HG02970 (cell line): ENCODE measurements around the gene ELOVL7.
"Not testable (repeated sequence)": the region's sequence is repeated elsewhere in the genome, so short reads cannot be mapped to it uniquely, and the experiment has no call there.

Source experiments
- ATAC-seq: cut with Tn5 transposase; IDR thresholded peaks from one replicate; pipeline ENCODE4 v1.9.1; 2021; ENCODE audit warnings: mild to moderate bottlenecking, moderate library complexity, moderate number of reproducible peaks; ENCODE audit not compliant: unreplicated experiment, low FRiP score

Gene ELOVL7

DNA sequence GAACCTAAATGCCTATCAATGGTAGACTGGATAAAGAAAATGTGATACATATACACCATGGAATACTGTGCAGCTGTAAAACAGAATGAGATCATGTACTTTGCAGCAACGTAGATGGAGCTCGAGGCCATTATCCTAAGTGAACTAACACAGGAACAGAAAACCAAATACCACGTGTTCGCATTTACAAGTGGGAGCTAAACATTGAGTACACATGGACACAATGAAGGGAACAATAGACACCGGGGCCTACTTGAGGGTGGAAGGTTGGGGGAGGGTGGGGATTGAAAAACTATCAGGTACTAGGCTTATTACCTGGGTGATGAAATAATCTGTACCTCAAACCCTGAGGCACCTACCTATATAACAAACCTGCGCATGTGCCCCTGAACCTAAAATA, 121.7 kb downstream of the ELOVL7 start:
- no peak for ATAC-seq

DNA sequence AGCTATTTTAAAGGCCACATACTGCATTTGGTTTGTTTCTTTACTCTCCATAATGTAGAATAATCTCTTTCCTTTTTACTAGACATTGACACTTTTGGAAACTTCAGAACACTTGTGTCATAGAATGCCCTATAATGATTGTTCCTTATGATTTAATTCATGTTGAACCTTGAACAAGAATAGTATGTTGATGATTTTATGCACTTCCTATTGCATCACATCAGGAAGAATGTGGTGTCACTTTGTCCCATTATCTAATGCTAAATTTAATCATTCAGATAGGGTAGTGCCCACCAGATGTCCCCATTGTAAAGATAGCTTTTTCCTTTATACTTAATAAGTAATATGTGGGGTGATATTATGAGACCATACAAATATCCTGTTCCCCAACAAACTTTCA, 124.7 kb downstream of the ELOVL7 start:
- ATAC-seq, result no peak

DNA sequence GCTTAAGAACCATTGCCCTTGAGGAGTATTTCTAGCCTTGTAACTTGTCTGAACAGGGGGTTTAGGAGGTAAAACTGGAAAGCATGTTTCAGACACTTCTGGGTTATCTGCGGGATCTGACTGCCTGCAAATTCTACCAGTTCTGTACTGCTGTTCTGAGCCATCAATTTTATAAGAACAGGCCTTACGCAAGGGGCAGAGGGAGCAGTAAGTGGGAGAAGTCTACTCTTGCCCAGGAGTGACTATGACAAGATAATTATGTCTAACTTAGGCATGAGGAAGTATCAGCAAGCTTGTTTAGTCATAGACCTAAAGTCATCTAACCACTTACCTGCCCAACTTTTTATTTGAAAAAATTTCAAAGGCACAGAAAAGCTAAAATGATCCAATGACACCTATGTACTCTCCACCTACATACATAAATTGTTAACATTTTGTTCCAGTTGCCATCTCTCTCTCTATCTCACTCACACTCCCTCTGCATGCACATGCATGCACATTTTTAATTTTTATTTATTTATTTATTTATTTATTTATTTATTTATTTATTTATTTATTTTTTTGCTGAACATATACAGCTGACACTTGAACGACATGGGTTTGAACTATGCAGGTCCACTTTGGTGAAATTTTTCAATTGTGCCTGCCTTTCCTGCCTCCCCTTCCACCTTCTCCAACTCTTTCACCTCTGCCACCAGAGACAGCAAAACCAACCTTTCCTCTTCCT, 125.7 kb downstream of the ELOVL7 start:
- no peak for ATAC-seq

DNA sequence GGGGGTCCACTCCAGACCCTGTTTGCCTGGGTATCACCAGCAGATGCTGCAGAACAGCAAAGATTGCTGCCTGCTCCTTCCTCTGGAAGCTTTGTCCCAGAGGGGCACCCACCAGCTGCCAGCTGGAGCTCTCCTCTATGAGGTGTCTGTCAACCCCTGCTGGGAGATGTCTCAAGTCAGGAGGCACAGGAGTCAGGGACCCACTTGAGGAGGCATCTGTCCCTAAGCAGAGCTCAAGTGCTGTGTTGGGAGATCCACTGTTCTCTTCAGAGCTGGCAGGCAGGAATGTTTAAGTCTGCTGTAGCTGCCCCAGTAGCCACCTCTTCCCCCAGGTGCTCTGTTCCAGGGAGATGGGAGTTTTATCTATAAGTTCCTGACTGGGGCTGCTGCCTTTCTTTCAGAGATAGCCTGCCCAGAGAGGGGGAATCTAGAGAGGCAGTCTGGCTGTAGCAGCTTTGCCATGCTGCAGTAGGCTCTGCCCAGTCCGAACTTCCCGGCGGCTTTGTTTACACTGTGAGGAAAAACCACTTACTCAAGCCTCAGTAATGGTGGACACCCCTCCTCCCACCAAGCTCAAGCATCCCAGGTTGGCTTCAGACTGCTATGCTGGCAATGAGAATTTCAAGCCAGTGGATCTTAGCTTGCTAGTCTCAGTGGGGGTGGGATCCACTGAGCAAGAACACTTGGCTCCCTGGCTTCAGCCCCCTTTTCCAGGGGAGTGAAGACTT, 128.7 kb downstream of the ELOVL7 start:
- ATAC-seq, result not testable (repeated sequence)

DNA sequence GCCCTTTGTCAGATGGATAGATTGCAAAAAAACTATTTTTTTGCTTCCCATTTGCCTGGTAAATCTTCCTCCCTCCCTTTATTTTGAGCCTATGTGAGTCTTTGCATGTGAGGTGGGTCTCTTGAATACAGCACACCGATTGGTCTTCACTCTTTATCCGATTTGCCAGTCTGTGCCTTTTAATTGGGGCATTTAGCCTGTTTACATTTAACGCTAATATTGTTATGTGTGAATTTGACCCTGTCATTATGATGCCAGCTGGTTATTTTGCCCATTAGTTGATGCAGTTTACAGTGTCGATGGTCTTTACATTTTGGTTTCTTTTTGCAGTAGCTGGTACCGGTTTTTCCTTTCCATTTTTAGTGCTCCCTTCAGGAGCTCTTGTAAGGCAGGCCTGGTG, 131.1 kb downstream of the ELOVL7 start:
- no peak for ATAC-seq

DNA sequence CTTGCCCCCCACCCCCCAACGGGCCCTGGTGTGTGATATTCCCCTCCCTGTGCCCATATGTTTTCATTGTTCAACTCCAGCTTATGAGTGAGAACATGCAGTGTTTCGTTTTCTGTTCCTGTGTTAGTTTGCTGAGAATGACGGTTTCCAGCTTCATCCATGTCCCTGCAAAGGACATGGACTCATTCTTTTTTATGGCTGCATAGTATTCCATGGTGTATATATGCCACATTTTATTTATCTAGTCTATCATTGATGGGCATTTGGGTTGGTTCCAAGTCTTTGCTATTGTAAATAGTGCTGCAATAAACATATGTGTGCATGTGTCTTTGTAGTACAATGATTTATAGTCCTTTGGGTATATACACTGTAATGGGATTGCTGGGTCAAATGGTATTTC, 132.2 kb downstream of the ELOVL7 start:
- ATAC-seq, result not testable (repeated sequence)

DNA sequence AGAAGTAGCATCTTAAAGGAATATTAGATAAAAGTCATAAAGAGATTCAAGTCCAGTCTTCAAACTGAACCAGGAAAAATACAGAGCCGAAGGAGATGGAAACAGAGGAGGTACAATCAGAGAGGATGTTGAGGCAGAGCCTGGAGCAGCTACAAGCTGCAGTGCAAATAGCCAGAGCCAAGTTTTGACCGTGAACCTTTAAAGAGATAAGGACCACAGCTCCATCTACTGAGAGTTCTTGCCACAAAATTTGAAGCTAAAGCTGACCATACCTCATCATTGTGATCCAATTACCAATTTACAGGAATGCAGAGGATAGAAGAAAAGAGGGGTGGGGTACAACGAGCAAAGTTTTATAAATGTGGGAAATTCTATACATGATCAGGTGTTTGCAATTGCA, 133.7 kb downstream of the ELOVL7 start:
- ATAC-seq, result no peak

DNA sequence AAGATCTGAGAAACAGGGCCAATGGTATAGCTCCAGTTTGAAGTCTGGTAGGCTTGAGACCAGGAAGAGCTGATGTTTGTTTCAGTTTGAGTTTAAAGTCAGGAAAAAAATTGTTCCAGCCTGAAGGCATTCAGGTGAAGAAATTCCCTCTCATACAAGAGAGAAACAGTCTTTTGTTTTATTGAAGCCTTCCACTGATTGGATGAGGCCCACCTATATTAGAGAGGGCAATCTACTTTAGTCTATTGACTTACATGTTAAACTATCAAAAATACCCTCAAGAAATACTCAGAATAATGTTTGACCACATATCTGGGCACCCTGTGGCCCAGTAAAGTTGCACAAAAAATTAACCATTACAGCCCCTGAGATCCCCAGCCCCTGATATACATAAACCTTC, 138.9 kb downstream of the ELOVL7 start:
- ATAC-seq, result no peak

DNA sequence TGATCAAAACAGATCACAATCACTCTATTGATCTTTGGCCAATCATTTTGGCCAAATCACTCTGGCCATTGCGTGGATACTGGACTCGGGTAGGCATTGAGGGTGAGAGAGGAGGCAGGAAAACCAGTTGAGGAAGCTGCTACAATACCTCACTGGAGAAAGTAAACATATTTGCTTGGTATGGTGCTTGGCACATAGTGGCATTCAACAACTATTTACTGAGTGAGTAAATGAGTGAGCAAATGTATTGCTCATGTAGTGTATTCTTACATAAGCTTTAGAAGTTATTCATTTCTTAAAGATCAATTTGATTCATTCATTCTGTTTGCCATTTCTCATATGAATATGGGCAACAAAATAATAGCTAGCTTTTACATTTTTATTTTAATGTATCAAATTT, 140.1 kb downstream of the ELOVL7 start:
- no peak for ATAC-seq
